ENCODE results near the gene ANXA6.

GRCh38 chr5:151107084-151107483, 50.5 kb downstream of the ANXA6 start:
- no peak for TF ChIP-seq ZNF8 (CRISPR knock-in tag; IDR thresholded peaks at IDR 0.05)
- no peak for TF ChIP-seq PATZ1 (CRISPR knock-in tag; IDR thresholded peaks at IDR 0.05; ENCODE audit: borderline replicate concordance)
- no peak for TF ChIP-seq ARNTL (CRISPR knock-in tag; IDR thresholded peaks at IDR 0.05; ENCODE audit: borderline replicate concordance, low read depth)

Measured in SK-N-SH treated with all-trans-retinoic acid at 6 μM for 48 hours (cell line).